NOMO-1 treated with DMSO at 0.1 percent for 48 hours (cell line): ENCODE measurements around the gene IL17RB.

ENCODE experiments used
- DNase-seq: peaks from one replicate; lab custom pipeline; 2025; ENCODE audit not compliant: unreplicated experiment; lab: John Stamatoyannopoulos, UW

The IL17RB gene

DNA sequence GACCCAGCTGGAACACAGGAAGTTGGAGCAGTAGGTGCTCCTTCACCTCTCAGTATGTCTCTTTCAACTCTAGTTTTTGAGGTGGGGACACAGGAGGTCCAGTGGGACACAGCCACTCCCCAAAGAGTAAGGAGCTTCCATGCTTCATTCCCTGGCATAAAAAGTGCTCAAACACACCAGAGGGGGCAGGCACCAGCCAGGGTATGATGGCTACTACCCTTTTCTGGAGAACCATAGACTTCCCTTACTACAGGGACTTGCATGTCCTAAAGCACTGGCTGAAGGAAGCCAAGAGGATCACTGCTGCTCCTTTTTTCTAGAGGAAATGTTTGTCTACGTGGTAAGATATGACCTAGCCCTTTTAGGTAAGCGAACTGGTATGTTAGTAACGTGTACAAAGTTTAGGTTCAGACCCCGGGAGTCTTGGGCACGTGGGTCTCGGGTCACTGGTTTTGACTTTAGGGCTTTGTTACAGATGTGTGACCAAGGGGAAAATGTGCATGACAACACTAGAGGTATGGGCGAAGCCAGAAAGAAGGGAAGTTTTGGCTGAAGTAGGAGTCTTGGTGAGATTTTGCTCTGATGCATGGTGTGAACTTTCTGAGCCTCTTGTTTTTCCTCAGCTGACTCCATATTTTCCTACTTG is 11.9 kb downstream of the IL17RB start:
- DNase-seq: no peak

DNA sequence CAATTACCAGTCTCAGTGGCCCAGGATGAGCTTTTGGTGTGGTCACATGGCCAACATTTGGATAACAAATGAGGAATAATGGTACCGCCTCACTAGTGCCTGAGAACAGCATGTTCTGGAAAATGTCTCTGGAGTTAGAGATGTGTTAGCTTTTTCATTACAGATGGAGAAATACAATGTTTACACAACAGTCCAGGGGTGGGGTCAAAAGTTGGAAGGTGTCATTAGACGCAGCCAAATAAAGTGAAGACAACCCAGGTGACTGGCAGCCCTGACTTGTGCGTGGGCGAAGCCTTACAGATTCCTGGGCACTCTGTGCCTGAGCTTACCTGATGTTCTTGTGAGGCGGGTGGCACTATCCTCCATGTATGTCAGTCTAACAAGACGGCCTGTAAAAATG is 12.8 kb downstream of the IL17RB start:
- no peak for DNase-seq

DNA sequence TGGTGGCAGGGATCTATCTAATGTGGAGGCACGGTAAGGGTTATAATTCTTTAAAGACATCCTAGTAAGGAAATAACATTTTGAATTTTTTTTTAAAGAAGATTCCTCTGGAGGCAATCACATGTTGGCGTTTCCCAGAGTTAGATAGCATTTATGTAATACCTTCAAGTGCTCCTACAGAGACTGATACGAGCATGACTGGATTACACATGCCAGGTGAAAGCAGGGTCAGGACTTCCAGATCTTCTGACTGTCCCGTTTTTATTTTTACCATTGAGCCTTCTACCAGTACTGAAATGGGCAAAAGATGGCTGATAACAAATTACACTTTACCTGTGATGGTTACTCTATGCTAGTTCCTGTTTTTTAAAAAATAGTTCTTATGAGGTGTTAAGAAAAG is 13.8 kb downstream of the IL17RB start:
- no peak for DNase-seq

DNA sequence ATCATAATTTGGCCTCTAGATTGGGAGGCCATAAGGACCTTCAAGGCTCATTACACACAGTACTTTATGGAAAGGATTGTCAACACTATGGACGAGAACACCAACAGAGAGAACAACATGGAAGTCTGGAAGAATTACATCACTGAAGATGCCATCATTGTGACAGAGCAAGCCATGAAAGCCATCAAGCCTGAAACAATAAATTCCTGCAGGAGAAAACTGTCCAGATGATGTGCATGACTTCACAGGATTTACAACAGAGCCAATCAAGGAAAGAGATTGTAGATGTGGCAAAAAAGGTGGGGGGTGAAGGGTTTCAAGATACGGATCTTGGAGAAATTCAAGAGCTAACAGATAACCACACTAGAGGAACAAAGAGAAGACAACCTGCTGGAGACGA is 15.9 kb downstream of the IL17RB start:
- DNase-seq: no peak

DNA sequence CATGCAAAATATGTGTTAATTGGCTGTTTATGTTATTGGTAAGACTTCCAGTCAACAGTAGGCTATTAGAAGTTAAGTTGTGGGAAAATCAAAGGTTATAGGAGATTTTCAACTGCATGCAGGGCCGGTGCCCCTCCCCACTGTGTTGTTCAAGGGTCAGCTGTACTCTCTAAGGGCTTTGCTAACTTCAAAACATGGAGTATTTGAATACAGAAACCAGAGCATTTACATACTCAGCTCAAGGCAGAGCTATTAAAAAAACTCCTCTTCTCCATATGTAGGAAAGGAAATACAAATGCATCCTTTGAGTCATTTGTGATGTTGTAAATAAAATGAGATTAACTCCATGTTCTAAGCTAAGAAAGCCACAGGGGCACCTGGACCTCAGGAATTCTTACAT is 16.8 kb downstream of the IL17RB start:
- no peak for DNase-seq

DNA sequence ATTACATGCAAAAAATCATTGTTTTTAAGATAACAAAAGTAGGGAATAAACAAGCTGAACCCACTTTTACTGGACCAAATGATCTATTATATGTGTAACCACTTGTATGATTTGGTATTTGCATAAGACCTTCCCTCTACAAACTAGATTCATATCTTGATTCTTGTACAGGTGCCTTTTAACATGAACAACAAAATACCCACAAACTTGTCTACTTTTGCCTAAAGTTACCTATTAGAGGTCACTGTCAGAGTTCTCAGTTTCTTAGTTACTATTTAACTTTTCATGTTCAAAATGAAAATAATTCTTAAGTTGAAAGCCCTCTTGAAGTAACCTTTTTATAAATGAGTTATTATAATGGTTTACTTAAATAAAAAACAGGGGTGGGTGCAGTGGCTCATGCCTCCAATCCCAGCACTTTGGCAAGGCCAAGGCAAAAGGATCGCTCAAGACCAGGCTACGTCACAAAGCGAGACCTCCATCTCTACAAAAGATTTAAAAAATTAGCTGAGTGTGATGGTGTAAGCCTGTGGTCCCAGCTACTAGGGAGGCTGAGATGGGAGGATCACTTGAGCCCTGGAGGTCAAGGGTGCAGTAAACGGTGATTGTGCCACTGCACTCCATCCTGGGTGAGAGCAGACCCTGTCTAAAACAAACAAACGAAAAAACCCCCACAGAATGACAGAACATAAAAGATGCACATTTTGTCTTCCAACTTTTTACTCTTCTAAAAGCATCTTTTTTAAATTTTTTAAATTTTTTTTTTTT is 19.5 kb downstream of the IL17RB start:
- DNase-seq: no peak

DNA sequence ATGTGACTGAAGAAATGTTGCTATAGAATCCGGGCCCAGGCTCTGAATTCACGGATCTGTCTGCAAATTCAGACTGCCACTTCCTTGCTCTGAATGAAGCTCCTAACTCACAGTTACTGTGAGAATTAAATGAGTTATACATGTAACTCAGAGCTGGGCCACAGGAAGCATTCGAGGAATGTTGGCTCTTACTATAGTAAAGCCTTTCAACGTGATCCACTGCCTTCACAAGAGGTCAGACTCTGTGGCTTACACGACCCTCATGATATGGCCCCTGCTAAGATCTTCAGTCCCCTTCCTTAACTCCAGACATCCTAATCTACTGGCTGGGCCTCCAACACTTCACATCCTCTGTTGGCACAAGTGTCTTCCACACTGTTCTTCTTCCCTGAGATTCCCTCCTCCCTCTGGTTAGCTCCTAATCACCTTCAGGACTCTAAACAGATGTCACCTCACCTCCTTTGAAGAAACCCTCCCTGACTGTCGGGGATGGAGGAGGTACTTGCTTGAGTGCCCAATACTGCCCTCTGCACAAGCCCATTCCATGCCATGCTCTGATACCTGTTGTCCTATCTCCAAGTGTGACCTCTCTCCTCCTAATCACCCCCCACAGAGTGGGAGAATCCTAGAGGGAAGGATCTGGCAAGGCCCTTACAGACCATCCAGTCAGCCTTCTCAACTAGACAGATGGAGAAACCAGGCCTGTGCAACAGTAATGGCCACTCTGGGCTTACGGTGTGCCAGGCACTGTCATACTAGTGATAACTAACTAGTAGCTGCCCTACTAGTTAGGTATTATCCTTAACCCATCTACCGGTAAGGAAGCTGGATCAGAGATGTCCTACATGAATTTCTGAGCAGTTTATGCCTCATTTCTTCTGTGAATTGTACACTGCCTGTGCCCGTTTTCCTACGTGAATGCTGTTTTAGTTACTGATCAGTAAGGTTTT is 34.3 kb downstream of the IL17RB start:
- no peak for DNase-seq

DNA sequence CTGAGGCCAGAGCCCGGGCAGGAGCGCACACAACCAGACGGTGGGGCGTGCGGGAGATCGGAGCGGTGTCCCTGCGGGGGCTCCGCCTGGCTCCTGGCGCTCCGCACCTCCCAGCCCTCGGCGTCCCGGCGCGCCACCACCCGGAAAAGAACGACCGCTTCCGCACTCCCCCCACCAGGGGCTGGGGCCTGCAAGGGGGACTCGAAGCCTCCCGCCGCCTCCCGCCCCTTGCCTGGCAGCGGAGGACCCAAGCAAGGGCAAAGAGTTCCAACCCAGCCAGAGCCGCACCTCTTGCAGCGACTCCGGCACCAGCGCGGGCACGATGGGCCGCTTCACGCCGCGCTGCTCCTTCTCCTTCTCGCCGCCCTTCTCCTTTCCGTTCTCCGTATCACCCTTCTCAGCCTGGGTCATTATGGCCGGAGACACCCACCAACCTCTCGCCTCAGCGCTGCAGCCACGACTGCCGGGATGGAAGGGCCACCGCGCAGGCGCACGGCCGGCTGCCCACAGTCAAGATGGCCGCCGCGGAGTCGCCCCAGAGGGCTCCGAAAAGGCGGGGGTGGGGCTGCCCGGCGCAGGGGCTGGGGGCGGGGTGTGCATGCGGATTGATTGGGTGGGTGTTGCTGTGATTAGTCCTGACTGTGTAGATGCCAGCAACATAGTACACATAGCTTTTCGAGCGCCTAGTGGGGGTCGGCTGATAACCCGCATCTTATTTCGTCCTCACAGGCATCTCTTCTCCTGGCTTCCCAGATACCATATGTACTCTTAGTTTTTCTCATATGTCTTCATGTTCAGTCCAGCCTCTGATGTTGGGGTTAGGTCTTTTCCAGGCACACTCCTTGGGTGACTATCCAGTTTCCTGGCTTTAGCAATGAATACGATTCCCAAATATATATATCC is 35.6 kb downstream of the IL17RB start, which contains the start of gene ACTR8:
Gene ACTR8, minus strand, starts transcription at position 462 of the 903 bp plus-strand sequence. Its CDS starts 51 bp downstream, at position 411.
- DNase-seq: peak; percentile 83

DNA sequence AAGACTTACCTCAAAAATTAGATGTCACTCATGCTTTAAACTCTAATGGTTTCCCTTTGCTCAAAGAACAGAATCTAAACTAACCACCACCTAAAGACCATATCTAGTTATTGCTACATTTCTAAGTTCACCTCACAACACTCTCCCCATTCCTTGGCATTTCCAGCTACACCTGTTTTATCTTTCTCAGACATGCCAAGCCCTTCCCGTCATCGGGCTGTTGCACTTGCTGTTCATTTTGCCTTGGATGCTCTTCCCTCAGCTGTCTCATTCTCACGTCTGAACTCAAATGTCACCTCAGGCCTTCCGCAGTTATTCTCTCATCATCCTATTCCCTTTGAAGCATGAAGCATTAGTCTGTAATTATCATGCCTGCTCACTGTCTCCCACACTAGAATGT is 36.6 kb downstream of the IL17RB start:
- DNase-seq: no peak

DNA sequence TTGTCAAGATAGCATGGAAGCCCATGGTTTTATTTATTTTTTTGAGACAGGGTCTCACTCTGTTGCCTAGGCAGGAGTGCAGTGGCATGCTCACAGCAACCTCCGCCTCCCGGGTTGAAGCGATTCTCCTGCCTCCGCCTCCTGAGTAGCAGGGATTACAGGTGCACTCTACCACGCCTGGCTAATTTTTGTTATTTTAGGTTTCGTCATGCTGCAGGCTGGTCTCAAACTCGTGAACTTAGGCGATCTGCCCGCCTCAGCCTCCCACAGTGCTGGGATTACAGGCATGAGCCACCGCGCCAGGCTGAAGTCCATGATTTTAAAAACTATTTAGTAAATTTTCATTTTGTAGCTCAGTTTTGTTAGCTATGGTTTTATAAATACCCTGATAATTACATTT is 38.3 kb downstream of the IL17RB start:
- DNase-seq: no peak

DNA sequence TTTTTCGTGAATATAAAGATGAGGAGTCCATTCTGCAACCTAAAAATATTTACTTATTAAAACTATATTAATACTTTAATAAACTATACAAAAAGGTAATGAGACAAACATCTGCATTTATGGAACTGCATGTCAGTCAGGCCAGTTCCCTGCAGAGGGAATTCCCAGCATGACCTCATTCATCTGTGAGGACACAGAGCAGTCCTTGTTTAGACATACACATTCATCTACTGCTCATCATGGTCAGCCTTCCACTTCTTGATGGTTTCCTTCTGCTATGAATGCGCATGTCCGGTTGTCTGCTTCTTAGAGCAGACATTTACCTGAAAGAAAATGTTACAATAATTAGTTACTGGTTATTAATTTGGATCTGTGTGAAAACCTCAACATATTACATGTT is 38.9 kb downstream of the IL17RB start:
- DNase-seq: no peak

DNA sequence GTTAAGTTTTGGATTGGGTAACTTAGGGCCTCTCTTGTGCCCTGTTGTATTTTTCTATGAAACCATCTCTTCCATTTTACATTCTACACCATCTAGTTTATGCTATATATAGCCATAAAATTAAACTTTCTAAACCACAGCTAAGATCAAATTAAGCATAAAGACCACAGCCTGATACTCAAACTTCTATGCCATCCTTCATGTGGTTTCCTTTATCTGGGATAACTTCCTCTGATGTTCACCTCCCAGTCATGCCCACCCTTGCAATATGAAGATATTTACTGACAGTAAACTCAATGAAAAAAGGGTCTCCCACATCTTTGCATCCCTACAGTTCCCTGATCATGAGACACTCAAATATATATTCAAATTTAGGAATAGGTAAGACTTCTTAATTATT is 41.1 kb downstream of the IL17RB start:
- DNase-seq: no peak

DNA sequence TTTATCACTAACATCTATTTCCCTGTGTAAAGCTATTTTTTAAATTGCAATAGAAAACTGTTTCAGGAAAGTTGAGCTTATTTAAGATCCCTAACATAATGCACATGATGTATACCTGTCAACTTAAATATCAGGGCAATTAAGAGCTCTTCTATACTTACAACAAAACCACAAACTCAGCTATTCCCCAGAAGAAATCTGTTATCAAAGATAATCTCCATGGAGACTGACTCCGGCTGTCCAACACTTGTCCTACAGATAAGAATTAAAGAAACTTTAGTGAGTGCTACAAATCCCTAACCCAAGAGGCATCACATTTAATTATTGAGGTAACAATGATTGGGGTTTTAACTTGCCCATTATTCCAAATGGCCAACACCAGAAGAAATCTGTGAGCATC is 41.9 kb downstream of the IL17RB start:
- DNase-seq: no peak

DNA sequence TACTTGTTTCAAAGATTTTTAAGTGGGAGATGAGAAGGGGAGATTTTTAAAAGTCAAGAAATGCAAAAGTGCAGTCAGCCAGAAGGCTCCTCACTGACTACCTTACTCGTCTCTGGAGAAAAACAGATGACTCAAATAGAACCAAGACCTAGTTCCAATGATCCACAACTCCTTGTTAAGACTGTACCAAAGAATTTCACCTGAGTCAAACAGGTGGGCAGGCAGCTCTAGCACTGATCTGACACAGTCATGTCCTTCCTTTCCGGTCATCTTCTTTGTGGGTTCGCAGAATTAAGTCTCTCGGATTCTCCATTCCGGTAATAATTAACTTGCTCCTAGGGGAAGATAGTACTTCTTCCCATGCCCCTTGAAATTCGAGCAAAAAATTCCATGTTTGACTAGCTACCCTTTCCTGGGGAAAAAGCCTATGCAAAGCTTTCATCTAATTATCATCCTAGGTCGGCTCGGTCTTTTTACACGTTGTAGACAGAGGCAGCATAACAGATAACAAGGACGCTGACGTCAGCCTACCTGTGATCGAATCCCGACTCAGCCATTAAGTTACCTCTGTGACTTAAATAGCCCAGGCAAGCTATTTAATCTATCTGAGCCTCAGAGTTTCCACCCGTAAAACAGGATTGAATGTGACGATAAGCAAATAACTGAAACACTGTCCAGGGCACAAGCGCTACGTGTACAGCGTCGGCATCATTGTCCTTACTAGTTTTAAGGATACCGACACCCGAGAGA is 44.5 kb downstream of the IL17RB start:
- DNase-seq: no peak

DNA sequence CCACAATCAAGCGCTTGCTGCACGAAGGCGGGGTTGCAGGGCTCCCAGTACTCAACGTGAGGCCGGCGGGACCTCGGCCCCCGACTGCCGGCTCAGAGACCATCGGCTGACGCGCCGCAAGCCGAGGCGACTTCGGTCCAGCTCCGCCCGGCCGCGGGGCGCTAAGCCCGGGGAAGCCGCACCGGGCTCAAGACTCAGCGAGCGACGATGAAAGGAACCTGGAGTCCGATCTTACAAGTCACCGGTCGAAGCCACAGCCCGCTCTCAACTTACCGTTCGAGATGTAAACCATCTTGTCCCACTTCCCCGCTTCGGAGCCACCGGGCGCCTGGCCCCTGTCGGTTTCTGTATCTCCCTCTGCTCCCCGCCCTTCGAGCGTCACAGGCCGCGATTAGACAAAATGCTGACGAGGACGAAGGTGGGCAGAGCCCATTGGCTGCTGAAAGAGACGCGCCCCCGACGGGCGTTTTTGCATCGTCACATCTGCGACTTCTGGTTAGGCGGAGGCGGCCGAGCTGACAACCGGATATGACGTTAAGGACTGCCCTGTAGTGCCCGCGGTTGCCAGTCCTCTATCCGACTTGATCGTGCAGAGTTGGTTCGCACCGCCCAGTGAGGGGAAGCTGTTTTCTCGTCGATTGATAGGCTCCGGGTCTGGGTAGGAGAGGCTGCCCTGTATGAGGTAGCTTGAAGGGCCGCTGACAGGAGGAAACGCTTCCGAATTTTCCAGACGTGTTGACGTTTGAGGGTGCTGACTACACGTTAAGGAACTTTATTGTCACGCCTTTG is 45.3 kb downstream of the IL17RB start, which contains the start of gene SELENOK:
Gene SELENOK, minus strand, starts transcription at position 363 of the 789 bp plus-strand sequence.
- DNase-seq: peak; percentile 98

DNA sequence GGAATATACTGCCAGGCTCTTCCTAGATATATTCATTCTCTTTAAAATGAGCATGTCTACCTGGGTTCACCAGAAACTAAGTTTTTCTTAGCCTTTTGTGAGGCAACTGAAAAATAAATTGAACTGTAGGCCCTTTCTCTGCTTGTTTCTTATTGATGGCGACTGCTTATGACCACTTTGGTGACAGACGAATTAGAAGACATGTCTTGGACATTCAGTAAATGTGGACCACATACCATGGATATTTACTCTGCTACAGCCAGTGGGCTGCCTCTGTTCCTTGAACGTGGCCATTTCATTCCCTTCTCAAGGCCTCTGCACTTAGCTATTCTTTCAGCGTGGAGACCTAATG is 45.9 kb downstream of the IL17RB start:
- DNase-seq: no peak

DNA sequence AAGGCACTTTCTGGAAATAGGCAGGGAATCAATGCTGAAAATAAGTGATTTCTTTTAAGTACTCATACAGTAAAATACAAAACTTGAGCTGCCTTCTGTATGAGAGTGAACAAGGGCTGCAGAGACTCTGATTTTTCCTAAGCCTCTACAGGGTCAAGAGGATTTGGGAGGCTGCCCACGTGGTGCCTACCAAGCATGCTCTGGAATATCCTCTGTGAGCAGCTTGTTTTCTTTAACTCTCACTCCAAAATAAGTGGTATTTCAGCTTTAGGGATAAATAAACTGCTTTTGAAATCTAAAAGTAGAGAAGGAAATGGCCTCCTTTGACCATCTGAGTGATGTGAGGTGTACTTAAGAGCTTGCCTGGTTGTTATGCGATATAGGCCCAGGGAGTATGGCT is 53.4 kb downstream of the IL17RB start:
- no peak for DNase-seq

DNA sequence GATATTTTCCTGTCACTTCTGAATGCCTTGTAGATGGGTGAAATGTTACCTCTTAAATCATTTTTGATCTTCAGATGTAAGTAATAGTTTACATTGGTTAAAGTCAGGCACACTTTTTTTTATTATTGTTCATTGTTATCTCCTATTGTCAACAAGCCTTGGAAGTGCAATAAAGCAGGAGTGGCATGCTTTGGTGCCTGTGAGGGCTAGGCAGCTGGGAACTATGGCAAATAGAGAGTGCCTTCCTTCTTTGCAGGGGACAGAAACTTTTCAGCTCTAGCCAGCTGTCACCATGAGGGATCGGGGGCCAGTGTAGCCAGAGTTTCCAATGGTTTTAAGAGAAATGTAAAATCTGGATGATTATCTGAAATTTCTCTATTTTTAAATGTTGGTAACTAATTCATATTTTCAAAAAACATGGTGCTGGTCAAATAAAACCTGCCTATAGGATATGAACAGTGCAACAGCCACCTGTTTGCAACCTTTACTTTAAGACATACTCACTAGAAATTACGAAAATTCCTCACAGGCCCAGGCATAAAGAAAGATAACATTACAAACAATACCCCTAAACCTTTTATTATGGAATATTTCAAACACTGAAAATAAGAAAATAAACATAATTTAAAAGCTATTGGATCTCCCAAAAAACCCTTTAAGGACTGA is 54.4 kb downstream of the IL17RB start:
- DNase-seq: no peak

DNA sequence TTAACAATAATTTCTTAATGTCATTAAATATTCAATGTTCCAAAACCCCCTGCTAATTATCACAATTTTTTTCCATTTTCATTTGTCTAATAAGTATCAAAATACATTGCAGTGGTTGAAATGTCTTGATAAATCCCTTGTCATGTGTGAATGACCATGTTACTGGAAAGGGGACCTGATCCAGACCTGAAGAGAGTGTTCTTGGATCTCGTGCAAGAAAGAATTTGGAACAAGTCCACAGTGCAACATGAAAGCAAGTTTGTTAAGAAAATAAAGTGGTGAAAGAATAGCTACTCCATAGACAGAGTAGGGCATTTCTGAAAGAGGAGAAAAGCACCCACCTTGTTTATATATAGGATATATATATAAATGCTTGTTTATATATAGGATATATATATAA is 55.7 kb downstream of the IL17RB start:
- no peak for DNase-seq
